ENCODE data around the gene PLEKHH1. TPM values are rescaled to one million over a fixed set of nuclear protein-coding genes. Genes with fewer than 3 reads are reported as not detected.

PLEKHH1 gene
- total RNA-seq, 1 donor from 2014 or later: 32.4 TPM

DNA sequence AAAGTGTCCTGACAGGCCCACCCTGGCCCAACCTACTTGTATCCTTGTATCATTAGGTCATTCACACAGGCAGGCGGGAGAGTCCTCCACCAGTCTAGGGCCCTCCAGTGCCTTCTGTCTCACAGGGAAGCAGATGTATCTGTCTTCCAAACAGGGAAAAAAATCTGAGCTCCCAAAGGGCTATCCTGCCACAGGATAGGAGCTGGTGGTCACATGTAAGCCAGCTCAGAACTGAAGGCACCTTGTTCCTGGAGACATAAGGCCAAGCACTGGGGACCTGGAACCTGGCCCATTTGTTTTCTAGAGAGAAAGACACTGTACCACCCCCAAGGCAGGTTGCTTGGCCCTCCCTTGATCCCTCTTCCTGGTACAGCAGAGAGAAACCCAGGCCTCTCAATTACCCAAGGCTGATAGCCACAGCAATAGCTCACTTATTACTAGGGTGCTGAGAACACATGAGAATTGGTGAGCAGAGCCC lies 19.4 kb upstream of the PLEKHH1 start:
- Mint-ChIP-seq H3K27ac (ENCODE audit: unreplicated experiment) (peak overlapping the region; percentile 93), H3K36me3 (ENCODE audit: unreplicated experiment) (no peaks in the 10 kb centered on the region), H3K4me1 (ENCODE audit: low read depth, unreplicated experiment) (peaks cover 11% of the 10 kb centered on the region), H3K9me3 (ENCODE audit: unreplicated experiment) (peaks cover 8% of the 10 kb centered on the region), H3K27me3 (ENCODE audit: unreplicated experiment) (peaks cover 5% of the 10 kb centered on the region), H3K4me3 (ENCODE audit: unreplicated experiment) (peak overlapping the region; percentile 77)
- DNase-seq: peak; percentile 50
- TF ChIP-seq, protein P1, sequence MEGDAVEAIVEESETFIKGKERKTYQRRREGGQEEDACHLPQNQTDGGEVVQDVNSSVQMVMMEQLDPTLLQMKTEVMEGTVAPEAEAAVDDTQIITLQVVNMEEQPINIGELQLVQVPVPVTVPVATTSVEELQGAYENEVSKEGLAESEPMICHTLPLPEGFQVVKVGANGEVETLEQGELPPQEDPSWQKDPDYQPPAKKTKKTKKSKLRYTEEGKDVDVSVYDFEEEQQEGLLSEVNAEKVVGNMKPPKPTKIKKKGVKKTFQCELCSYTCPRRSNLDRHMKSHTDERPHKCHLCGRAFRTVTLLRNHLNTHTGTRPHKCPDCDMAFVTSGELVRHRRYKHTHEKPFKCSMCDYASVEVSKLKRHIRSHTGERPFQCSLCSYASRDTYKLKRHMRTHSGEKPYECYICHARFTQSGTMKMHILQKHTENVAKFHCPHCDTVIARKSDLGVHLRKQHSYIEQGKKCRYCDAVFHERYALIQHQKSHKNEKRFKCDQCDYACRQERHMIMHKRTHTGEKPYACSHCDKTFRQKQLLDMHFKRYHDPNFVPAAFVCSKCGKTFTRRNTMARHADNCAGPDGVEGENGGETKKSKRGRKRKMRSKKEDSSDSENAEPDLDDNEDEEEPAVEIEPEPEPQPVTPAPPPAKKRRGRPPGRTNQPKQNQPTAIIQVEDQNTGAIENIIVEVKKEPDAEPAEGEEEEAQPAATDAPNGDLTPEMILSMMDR (IDR thresholded peaks at IDR 0.05; ENCODE audit: partially characterized antibody, unreplicated experiment): no peak

DNA sequence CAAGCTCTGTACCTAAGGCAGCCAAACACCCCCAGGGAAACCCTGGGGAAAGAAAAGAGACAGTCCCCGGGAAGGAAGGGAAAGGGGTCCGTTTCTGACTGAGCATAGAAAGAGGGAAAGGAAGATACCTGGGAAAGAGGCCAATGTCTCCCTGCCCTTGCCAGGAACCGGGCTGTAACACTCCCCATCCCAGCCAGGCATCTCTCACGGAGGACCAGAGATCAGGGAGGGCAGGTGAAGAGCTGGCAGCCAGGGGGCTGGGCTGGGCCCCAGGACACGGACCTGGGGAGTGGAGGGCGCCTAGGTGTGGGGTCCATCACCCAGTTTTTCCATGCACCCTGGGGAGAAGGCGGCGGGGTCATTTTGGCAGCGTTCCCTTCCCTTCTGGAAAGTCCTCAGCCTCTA lies 18.9 kb upstream of the PLEKHH1 start:
- Mint-ChIP-seq H3K4me1 (ENCODE audit: low read depth, unreplicated experiment) (peaks cover 11% of the 10 kb centered on the region), H3K9me3 (ENCODE audit: unreplicated experiment) (peaks cover 8% of the 10 kb centered on the region), H3K4me3 (ENCODE audit: unreplicated experiment) (peak overlapping the region; percentile 77), H3K27me3 (ENCODE audit: unreplicated experiment) (peaks cover 7% of the 10 kb centered on the region), H3K36me3 (ENCODE audit: unreplicated experiment) (no peaks in the 10 kb centered on the region), H3K27ac (ENCODE audit: unreplicated experiment) (peak overlapping the region; percentile 93)
- DNase-seq: no peak
- TF ChIP-seq, protein P1 (IDR thresholded peaks at IDR 0.05; ENCODE audit: partially characterized antibody, unreplicated experiment): no peak

DNA sequence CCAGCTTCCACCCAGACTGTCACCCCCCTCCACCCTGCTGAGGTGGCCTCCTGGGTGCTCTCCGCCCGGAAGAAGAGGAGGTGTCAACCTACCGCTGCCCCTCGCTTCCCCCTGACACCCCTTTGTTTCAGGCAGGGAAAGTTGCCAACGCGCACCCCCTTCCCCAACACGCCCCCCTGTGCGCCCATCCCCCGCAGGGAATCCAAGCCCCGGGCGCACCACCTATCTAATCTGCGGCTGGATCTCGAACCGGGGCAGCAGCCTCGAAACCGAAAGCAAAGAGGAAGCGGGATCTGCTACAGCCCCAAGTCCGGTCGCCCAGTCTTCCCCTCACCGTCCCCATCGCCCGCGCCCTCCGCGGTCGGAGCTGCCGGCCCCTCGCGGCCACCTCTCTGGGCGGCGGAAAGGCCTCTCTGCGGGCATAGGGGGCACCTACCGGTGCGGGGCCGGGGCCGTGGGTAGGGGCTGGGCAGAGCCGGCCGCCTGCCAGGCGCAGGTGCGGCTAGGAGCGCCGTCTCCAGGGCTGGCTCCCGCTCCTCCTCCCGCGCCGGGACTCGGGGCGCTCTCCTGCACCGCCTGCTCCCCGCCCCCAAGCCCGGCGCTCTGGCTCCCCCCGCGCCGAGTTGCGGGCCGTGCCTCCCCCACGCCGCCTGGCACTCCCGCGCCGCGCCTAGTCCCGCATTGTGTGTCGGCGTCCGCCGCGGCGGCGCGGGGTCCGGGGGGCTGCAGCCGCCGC lies 18.3 kb upstream of the PLEKHH1 start:
- H3K27me3 Mint-ChIP-seq (ENCODE audit: unreplicated experiment): peaks cover 7% of the 10 kb centered on the region
- H3K4me1 Mint-ChIP-seq (ENCODE audit: low read depth, unreplicated experiment): peaks cover 11% of the 10 kb centered on the region
- H3K27ac Mint-ChIP-seq (ENCODE audit: unreplicated experiment): no peak overlapping the region
- peak overlapping the region; percentile 81 for H3K4me3 Mint-ChIP-seq (ENCODE audit: unreplicated experiment)
- TF ChIP-seq, protein P1 (IDR thresholded peaks at IDR 0.05; ENCODE audit: partially characterized antibody, unreplicated experiment): no peak
- DNase-seq: peak; percentile 47
- H3K9me3 Mint-ChIP-seq (ENCODE audit: unreplicated experiment): peaks cover 8% of the 10 kb centered on the region
- no peaks in the 10 kb centered on the region for H3K36me3 Mint-ChIP-seq (ENCODE audit: unreplicated experiment)

DNA sequence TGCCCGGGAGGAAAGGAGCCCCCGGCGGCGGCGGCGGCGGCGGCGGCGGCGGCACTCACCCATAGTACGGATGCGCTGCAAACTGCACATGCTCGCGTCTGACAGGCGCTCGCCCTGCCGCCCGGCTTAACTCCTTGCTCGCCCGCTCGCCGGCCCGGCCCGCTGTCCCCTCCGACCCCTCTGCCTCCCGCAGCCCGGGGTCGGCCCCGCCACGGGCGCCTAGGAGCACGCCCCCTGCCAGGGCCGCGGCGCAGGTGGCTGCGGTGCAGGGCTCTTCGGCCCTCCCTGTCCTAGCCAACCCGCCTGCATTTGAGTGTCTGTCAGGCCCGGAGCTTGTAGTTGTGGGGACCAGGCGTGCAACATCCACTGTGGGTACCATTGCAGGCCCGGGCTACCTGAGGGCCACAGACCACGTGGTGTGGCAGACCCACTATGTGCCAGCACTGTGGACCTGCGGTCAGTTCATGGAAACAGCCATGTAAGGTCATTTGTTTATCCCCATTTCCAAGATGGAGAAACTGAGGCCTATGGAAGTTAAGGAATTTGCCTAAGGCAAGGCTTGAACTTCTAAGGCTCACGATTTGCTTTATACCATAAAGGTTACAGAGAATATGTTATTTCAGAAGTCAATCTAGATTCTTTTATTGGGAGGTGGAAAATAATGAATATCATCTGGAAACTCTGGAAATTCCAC lies 17.6 kb upstream of the PLEKHH1 start:
- peak; percentile 52 for DNase-seq
- H3K27me3 Mint-ChIP-seq (ENCODE audit: unreplicated experiment): peaks cover 7% of the 10 kb centered on the region
- TF ChIP-seq, protein P1 (IDR thresholded peaks at IDR 0.05; ENCODE audit: partially characterized antibody, unreplicated experiment): no peak
- H3K4me3 Mint-ChIP-seq (ENCODE audit: unreplicated experiment): peak overlapping the region; percentile 52
- H3K27ac Mint-ChIP-seq (ENCODE audit: unreplicated experiment): no peak overlapping the region
- peaks cover 8% of the 10 kb centered on the region for H3K9me3 Mint-ChIP-seq (ENCODE audit: unreplicated experiment)
- peaks cover 11% of the 10 kb centered on the region for H3K4me1 Mint-ChIP-seq (ENCODE audit: low read depth, unreplicated experiment)
- no peaks in the 10 kb centered on the region for H3K36me3 Mint-ChIP-seq (ENCODE audit: unreplicated experiment)

DNA sequence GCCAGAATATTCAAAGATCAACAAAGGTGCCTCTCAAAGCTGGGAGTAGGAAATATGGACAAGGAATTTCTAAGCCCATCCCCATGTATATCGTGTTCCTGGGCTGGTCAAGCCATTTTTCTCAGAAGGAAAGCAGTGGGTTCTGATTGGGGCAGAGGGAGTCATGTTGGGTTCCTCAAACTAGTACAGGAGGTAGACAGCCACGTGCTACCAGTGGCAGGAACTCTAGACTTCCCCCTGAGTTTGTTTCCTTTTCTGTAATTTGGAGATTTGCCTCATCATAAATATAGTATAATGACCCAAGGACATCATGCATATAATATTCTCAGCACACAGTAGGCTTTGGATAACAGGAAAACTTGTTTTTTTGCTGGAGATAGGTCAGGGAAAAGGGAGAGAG lies 16.4 kb upstream of the PLEKHH1 start:
- DNase-seq: no peak
- Mint-ChIP-seq H3K36me3 (ENCODE audit: unreplicated experiment) (no peaks in the 10 kb centered on the region), H3K4me1 (ENCODE audit: low read depth, unreplicated experiment) (peaks cover 11% of the 10 kb centered on the region), H3K27ac (ENCODE audit: unreplicated experiment) (no peak overlapping the region), H3K27me3 (ENCODE audit: unreplicated experiment) (peaks cover 10% of the 10 kb centered on the region), H3K9me3 (ENCODE audit: unreplicated experiment) (peaks cover 7% of the 10 kb centered on the region), H3K4me3 (ENCODE audit: unreplicated experiment) (peak overlapping the region; percentile 46)
- TF ChIP-seq, protein P1 (IDR thresholded peaks at IDR 0.05; ENCODE audit: partially characterized antibody, unreplicated experiment): no peak
